Measurements from ENCODE around the gene C10orf105.

The C10orf105 gene

DNA sequence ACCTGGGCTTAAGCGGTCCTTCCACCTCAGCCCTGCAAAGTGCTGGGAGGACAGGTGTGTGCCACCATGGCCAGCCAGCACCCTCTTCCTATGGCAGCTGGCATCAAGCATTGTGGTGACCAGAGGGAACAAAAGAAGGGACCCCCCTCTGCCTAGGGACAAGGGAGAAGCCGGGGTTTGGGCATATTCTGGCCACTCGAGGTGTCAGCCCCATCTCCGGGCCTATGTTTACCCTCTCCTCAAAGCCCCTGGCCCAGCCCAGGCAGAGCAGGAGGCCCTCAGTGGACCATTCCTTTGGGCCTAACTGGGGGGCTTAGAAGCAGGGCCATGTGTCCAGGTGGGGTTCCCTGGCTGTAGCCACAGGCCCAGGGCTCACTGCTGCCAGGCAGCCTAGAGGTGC lies 29.8 kb upstream of the C10orf105 start:
- no peak for TF ChIP-seq CTCF (IDR thresholded peaks at IDR 0.05; ENCODE audit: extremely low read depth, missing control alignments)
- DNase-seq (ENCODE audit: low spot score): no peak

DNA sequence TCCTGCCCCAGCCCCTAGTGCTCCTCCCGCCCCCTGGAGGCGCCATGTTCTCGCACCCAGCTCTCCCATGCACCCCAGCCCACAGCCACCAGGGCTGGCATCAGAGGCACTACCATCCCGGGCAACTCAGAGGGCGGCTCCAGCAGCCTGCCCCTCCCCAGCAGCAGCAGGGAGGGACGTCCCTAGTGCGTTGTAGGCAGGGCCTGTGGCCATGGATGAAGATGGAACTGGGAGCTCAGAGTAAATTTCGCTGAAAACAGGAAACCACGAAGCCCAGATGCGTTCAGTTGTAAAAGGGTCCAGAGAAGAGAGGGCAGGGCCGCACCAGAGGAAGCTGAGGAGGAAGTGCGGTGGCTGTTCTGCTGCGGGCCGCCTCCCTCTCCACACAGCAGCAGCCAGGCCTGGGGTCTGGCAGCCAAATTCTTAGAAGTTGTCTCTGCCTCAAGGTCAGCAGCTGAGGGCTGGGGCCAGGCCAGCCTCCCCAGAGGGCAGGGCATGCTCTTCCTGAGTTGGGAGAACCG lies 29.2 kb upstream of the C10orf105 start:
- DNase-seq (ENCODE audit: low spot score): peak; percentile 65
- no peak for TF ChIP-seq CTCF (IDR thresholded peaks at IDR 0.05; ENCODE audit: extremely low read depth, missing control alignments)

- TF ChIP-seq CTCF (IDR thresholded peaks at IDR 0.05; ENCODE audit: extremely low read depth, missing control alignments): no peak
- DNase-seq (ENCODE audit: low spot score): peak; percentile 65
These were observed 28.3 kb upstream of the C10orf105 start for GRCh38 chr10:71747551-71748523.

DNA sequence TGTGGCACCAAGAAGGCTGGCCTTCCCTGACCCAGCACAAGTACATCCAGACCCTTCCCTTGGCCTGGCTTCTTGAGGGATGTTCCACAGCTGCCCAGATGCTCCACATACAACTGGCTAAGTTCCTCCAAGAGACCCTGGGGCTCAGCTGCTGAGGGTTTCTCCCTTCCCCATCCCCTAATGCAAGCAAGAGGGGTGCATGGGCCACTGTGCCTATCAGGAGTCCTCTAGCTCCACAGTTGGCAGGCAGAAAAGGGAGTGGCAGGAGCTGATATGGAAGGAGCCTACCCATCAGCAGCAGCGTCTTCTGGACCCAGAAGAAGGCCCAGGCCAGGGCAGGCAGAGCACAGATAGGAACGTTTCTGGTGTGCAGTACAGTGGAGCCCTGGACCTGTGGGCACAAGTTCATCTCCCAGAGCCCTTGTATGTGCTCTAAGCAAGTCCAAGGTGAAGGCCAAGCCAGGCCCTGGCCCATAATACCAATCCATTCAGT lies 27.5 kb upstream of the C10orf105 start:
- DNase-seq (ENCODE audit: low spot score): no peak
- no peak for TF ChIP-seq CTCF (IDR thresholded peaks at IDR 0.05; ENCODE audit: extremely low read depth, missing control alignments)

DNA sequence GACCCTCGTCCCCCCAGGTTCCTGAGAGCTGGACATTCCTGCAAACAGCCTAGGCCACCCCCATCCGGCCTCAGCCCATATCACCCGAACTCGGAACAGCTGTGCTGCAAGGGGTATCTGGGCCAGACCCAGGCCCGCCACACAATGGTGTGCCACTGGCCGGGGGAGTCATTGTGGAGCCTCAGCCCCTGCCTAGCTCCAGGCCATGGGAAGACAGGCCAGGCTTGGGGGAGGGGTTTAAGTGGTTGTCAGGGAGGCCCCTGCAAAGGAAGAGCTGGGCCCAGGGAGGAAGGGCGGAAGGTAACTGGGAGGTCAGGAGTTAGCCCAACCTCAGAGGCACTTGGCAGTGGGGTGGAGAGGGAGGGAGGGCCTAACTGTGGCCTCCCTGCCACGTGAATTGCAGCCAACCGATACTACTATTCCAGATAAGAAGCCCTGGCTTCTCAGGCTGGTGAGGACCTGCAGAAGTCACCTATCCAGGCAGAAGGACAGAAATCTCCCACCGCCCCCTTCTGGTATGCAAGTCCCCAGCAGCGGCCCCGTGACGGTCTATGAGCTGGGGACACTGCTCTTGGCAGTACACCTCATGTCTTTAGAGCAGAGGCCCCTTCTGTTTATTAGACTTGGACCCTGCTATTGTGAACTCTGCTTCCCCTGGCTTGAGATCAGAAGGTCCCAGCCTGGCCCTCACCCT lies 26.9 kb upstream of the C10orf105 start:
- peak; percentile 26 for TF ChIP-seq CTCF (IDR thresholded peaks at IDR 0.05; ENCODE audit: extremely low read depth, missing control alignments)
- peak; percentile 48 for DNase-seq (ENCODE audit: low spot score)

DNA sequence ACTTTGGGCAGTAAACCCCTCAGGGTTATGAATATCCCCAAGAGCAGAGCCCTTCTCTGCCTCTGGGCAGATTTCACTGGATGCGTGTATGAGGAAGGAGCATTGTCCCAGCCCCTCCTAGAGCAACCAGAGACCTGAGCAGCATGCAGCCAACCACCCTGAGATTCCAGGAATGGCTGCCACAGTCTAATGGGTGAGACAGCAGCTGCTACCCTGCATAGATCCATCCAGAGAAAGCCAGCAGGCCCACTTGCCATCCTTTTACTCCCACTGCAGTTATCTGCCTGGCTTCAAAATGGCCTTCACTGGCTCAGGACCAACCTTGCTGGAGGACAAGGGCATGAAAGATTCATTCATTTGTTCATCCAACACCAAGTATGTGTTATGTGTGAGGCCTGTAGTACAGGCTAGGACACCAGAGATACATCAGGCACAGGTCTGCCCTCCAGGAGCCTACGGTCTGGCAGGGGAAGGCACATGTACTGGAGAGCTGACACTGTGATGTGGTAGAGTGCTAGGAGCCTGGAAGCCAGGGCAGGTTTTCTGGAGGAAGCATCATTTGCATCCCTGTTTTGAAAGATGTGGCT lies 26.2 kb upstream of the C10orf105 start:
- TF ChIP-seq CTCF (IDR thresholded peaks at IDR 0.05; ENCODE audit: extremely low read depth, missing control alignments): no peak

More for the DNA sequence above, 26.2 kb upstream of the C10orf105 start:
- no peak for DNase-seq (ENCODE audit: low spot score)

Measured in GM20000 (cell line).